Renal cortex interstitium (tissue), 11 donors: ENCODE data around the gene AGRP. TPM values are rescaled to one million over a fixed set of nuclear protein-coding genes. Genes with fewer than 3 reads are reported as not detected.

Experiments
- DNase-seq, 11 donors: peaks; one replicate each; pipeline ENCODE4 v3.0.0-alpha.2; 2013; ENCODE audit warnings: low read depth in 9 of 11, low spot score in 4 of 11; ENCODE audit errors: extremely low read depth in 1 of 11
- polyA plus RNA-seq, 3 donors: library from polyadenylated mRNA; unstranded; fragments of 120-200 nt; gene quantifications; one replicate each; pipeline ENCODE4 v1.2.1, GENCODE V29; 2013; ENCODE audit not compliant: insufficient read length in 3 of 3

AGRP gene
- polyA plus RNA-seq, 3 donors = 0.53 TPM; not detected in 2

DNA sequence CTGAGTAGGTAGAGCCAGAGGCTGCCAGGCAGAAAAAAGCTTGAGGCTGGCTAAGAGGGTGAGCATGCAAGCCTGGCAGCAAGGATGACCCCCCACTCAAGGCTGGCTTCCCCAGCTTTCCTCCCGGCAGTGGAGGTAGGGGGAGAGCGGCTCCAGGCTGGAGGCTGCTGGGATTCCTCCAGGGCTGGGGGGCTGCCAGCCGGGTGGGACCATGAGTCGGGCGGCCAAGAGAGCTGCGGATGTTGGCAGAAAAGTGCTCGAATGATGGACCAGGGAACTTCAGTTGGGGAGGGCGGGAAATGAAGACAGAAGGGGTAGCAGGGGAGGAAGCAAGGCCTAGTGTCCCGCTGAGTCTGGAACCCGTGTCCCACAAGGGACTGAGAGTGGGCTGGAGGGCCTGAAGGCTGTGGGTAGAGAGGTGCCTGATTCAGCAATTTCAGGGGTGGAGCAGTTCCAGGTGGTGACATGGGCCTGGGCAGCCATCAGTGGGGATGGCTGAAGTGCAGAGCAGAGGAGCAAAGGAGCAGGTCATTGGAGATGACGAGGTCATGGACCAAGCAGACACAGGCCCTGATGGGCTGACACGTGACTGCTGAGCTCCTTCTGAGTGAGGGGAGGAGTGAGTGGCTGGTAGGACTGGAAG lies 32.2 kb downstream of the AGRP start:
- no peak for DNase-seq

GRCh38 chr16:67449739-67450138 lies 33.6 kb downstream of the AGRP start:
- no peak for DNase-seq

- no peak for DNase-seq
Measured at GRCh38 chr16:67449336-67449735, 34.0 kb downstream of the AGRP start.

DNA sequence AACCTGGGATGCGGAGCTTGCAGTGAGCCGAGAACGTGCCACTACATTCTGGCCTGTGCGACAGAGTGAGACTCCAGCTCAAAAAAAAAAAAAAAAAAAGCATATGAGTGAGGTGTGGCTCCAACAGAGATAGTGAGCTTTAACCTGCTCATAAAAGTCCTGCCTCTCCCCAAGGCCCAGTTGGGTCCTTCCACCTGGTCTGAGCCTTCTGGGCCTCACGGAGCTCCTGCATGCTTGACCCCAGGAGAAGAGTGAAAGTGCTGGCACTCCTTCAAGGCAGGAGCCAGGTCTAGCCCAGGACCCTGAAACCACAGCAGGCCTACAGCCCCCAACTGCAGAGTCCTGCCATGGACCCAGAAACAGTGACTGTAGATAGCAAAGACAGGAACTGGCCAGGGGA lies 34.8 kb downstream of the AGRP start:
- no peak for DNase-seq

- DNase-seq = peak in 2 of 11 donors; percentile 40 to 66
Measured at GRCh38 chr16:67447508-67448076, 35.8 kb downstream of the AGRP start.

- DNase-seq = no peak
Measured at GRCh38 chr16:67446968-67447507, 36.3 kb downstream of the AGRP start.

- DNase-seq = peak in 1 of 11 donors; percentile 65
Measured at GRCh38 chr16:67445913-67446907, 37.1 kb downstream of the AGRP start.

DNA sequence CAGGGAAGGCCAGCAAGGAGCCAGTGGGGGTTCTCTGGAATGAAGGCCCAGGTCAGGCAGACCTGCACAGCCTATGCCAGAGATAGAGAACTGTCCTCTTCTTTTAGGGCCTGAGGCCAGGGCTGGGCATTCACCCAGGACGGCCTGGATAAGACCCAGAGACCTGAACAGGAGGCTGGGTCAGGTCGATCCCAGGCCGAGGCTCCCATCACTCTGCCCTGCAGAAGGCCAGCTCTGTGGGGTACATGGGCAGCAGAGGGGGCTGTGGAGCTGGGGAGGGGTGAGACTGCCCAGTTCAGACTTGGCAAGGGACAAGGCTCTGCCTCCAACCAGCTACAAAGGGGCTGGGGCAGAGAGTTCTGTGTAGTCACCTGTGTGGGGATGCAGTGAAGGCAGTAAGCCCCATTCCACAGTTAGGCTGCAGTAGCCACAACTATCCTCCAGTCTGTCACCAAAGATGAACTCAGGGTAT lies 37.9 kb downstream of the AGRP start:
- no peak for DNase-seq

DNA sequence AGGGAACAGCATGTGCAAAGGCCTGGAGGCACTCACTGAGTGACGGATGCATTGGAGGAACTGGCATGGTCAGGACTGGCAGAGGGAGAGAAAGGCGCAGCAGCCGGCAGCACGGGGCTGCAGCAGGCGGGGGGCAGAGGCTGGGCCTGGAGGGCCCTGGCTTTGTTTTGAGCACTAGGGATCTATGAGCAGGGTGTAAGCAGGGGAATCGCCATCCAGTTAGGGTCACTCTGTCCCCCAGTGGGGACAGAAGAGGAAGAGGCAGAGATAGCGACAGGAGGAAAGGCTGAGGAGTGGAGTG lies 38.3 kb downstream of the AGRP start:
- DNase-seq = no peak

DNA sequence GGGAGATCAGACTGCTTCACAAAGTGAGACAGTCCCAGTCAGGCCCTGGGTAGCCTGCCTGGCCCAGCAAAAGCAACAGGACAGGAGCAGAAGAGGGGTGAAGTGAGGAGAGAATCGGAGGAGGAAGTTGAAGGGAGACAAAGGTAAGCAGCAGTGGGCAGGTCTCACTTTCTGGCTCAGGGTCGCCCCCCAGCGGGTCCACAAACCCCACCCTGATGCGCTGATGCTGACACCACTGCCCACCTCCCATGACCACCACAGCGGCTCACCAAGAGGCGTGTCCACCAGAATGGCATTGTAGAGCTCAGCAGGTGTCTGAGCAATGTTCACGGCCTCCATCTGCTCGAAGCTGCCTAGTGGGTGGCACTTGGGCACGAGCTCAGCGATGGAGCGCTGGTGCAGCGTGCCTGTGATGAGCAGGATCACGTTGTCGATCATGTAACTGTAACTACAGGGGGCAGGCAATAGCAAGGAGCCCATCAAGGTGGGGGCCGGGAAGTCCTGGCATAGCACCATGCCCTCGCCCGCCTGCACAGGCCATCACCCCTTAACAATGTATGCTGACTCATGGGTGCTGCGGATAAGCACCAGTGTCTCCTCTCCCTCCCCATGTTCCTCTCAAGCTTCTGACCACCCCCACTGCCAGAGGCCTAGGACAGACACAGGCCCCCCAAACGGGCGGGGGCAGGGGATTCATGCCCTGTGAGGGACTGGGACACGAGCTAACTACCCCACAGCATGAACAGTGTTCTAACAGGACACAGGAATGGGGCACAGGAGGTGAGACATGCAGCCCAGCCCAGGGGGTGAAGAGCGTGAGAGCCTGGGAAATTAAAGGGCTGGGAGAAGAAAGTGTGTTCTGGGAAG lies 38.9 kb downstream of the AGRP start:
- DNase-seq = no peak

- DNase-seq = no peak
Measured at GRCh38 chr16:67443265-67443664, 40.1 kb downstream of the AGRP start.

DNA sequence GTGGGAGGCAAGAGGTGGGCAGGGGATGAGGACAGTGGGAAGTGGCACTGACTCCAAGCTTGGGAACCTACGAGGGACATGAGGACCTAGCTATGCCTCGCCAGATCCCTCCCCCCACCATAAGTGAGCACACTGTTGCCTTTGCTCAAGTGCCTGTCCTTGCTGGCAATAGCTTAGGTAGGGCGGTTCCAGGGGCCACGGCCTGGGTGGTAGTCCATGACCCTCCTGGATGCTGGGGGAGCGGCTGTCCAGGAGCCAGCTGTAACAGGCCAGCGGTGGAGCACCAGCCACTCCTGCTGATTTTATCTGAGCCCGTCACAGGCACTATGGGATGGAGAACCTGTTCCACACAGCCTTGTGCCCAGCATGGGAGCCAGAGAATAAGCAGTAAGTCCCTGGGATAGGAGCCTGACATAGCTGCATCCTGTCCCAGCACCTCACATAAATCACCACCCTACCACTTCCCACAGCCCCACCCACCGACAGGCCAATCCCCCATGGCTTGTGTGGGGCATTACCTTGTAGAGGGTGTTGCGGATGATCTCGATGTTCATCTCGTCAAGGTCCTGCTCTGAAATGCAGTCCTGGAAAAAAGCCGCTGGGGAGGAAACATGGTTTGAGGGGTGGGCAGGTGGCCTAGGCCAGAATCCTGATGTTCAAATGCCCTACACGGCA lies 40.6 kb downstream of the AGRP start:
- no peak for DNase-seq

- DNase-seq = no peak
Measured at GRCh38 chr16:67441907-67442306, 41.4 kb downstream of the AGRP start.

DNA sequence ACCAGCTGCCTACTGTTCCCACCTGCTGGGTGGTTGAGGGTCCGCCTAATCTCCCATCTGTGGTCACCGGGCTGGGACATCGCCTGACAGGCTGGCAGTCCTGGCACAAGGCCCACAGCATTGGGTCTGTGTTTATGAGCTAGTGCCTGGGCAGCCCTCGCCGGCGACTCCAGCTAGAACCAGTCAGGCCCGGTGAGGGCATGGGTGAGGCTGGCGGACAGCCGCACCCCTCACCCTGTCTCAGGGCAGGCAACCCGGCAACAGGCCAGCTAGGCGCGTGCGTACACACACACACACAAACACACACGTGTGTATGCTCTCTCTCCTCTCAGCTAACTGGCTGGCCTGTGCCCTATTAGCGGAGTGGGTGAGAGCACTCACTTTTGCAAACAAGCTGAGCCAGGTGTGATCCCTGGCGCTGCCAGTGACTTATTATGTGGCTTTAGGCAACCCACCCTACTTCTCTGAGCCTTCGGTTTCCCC lies 42.0 kb downstream of the AGRP start:
- DNase-seq = no peak

DNA sequence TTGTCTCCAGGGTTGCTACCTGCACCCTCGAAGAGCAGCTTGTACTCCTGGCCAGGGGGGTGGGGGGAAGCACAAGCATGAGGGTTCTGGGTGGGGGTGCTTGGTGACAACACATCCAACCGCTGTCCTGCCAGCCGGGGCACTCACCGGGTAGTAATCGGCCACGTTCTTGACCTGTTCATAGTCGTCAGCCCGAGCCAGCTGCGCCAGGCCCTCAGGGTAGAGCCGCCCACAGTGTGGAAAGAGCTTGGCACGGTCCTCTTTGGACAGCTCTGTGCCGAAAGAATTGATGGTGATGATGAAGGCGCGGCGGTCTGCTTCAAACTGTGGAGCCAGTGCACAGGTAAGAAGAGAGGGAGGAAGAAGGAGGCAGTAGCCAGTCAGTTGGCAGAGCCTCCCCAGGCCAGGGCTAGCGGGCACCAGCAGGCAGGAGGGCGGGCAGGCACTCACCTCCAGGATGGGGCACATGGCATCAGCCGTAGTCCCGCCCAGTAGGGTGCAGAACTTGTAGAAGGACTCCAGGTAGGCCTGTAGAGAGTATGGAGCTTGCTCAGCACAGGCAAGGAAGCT lies 44.4 kb downstream of the AGRP start:
- DNase-seq = no peak

DNA sequence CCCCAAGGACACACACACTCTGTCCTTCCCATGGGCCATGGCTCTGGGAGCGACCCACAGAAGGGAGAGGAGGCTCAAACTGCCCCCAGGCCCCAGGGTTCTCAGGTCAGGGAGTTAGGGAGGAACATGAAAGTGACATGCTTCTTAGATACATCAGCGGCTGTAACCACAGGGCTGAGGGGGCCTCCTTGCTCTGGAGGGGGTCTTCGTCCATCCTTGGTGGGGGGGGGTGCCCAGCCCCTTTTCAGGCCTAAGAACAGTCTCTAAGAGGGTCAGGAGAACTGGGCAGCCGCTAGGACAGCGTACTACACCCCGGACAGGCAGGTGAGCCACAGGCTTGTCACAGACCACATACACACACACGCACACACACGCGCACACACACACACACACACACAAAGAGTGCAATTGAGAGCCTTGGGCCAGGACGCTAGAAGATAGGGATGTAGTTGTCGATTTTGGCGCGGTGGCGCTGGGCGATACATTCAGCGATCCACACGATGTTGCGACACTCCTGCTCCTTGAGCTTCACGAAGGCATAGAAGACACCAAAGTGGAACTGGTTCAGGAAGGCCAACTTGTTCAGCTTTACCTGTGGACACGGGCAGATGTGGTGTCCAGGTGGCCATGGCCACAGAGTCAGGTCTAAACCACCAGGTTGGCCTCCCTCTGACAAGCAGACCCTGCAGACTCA lies 45.1 kb downstream of the AGRP start:
- no peak for DNase-seq

DNA sequence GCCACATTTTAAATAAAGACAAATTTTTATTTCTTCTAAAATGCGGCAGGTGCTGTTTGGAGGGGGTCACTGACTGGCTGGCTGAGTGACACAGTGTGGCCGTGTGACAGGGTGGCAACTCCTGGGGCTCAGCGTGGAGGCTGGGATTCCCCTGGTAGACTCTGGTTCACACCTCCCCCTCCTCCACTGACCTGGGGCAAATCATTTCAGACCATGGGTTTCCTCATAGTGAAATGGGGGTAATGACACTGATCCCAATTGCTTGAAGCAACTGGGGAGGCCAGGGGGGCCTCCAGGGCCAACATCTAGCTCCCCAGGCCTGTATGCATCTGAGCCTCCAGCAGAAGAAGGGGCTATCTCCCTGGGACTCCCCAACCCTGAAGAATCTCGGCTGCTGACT lies 45.8 kb downstream of the AGRP start:
- no peak for DNase-seq
